GM12878 (cell line): ENCODE data around the gene TMBIM6. TPM values are rescaled to one million over a fixed set of nuclear protein-coding genes. Genes with fewer than 3 reads are reported as not detected.
A peak's percentile ranks its signal among the peaks of the same experiment; 100 is the strongest.

Source experiments
- BCL11A ChIP-seq: IDR thresholded peaks from 2 replicates; pipeline ENCODE4 v1.6.1; 2011; ENCODE audit warnings: low read depth, low read length
- BRCA1 ChIP-seq: IDR thresholded peaks from 2 replicates; pipeline ENCODE4 v1.6.1; 2011; ENCODE audit warnings: low read depth, low read length, improper control_type of control experiment
- CREM ChIP-seq: IDR thresholded peaks from 2 replicates; pipeline ENCODE4 v1.6.1; 2014; ENCODE audit warnings: antibody characterized with exemption, low read depth
- DPF2 ChIP-seq: fragments of 450-650 bp; IDR thresholded peaks from 2 replicates; pipeline ENCODE4 v1.6.1; 2017; ENCODE audit warnings: mild to moderate bottlenecking
- EED ChIP-seq: sonication (generic); IDR thresholded peaks from 2 replicates; pipeline ENCODE4 v1.6.1; 2016; ENCODE audit warnings: antibody characterized with exemption, low read depth
- FOXM1 ChIP-seq: IDR thresholded peaks from 2 replicates; pipeline ENCODE4 v1.6.1; 2012; ENCODE audit warnings: low read depth, mild to moderate bottlenecking, inconsistent platforms, low read length, moderate library complexity
- HDAC6 ChIP-seq: fragments of 200-600 bp; sonication (generic); IDR thresholded peaks from one replicate; pipeline ENCODE4 v1.8.0; 2017; ENCODE audit warnings: antibody characterized with exemption; ENCODE audit not compliant: unreplicated experiment
- MEF2A ChIP-seq: IDR thresholded peaks from 2 replicates; pipeline ENCODE4 v1.6.1; 2011; ENCODE audit warnings: low read depth, mild to moderate bottlenecking, low read length, moderate library complexity; ENCODE audit not compliant: insufficient read depth
- MLLT1 ChIP-seq: fragments of 450-650 bp; IDR thresholded peaks from 2 replicates; pipeline ENCODE4 v1.6.1; 2016; ENCODE audit warnings: mild to moderate bottlenecking
- NFIC ChIP-seq: IDR thresholded peaks from 2 replicates; pipeline ENCODE4 v1.6.1; 2012; ENCODE audit warnings: low read depth, mild to moderate bottlenecking, inconsistent platforms, low read length, moderate library complexity
- NFXL1 ChIP-seq: fragments of 450-650 bp; IDR thresholded peaks from 2 replicates; pipeline ENCODE4 v1.6.1; 2017; ENCODE audit warnings: antibody characterized with exemption, mild to moderate bottlenecking, borderline replicate concordance
- PAX8 ChIP-seq: fragments of 450-650 bp; IDR thresholded peaks from 2 replicates; pipeline ENCODE4 v1.6.1; 2017; ENCODE audit warnings: mild to moderate bottlenecking, moderate library complexity
- REST ChIP-seq: IDR thresholded peaks from 2 replicates; pipeline ENCODE4 v1.6.1; 2012; ENCODE audit warnings: mild to moderate bottlenecking, low read depth, low read length
- SIX5 ChIP-seq: IDR thresholded peaks from 2 replicates; pipeline ENCODE4 v1.6.1; 2011; ENCODE audit warnings: mild to moderate bottlenecking, low read depth, low read length, moderate library complexity; ENCODE audit not compliant: severe bottlenecking
- SMAD1 ChIP-seq: fragments of 450-650 bp; IDR thresholded peaks from 2 replicates; pipeline ENCODE4 v1.6.1; 2018; ENCODE audit warnings: mild to moderate bottlenecking, low read depth; ENCODE audit not compliant: partially characterized antibody
- SP1 ChIP-seq: IDR thresholded peaks from one replicate; pipeline ENCODE4 v1.6.1; 2011; ENCODE audit warnings: low read depth, low read length
- SREBF2 ChIP-seq: IDR thresholded peaks from 2 replicates; pipeline ENCODE4 v1.6.1; 2012; ENCODE audit warnings: mild to moderate bottlenecking, low read length
- STAT1 ChIP-seq: fragments of 450-650 bp; conservative IDR thresholded peaks from 2 replicates; pipeline ENCODE4 v1.6.1; 2014; ENCODE audit warnings: antibody characterized with exemption, mild to moderate bottlenecking
- STAT3 ChIP-seq: IDR thresholded peaks from 2 replicates; pipeline ENCODE4 v1.6.1; 2011; ENCODE audit warnings: low read depth, low read length, improper control_type of control experiment
- TCF3 ChIP-seq: IDR thresholded peaks from 2 replicates; pipeline ENCODE4 v1.6.1; 2012; ENCODE audit warnings: low read depth, mild to moderate bottlenecking, low read length, borderline replicate concordance; ENCODE audit not compliant: insufficient read depth
- USF1 ChIP-seq: IDR thresholded peaks from 2 replicates; pipeline ENCODE4 v1.6.1; 2011; ENCODE audit warnings: borderline replicate concordance, low read depth, mild to moderate bottlenecking, moderate library complexity, mixed read lengths, low read length; ENCODE audit not compliant: insufficient read depth; ENCODE audit errors: extremely low read length
- ZSCAN29 ChIP-seq: fragments of 450-650 bp; IDR thresholded peaks from 2 replicates; pipeline ENCODE4 v1.6.1; 2017; ENCODE audit warnings: mild to moderate bottlenecking, moderate library complexity
- ZZZ3 ChIP-seq: IDR thresholded peaks from 2 replicates; pipeline ENCODE4 v1.6.1; 2011; ENCODE audit warnings: low read depth; ENCODE audit not compliant: control insufficient read depth, insufficient read length
- polyA plus RNA-seq, 11 experiments: library from polyadenylated mRNA; depleted of rRNA in 4 of 11; unstranded in 6 of 11; stranded (reverse) in 5 of 11; fragments of >200 nt; fragmentation: Nextera tagmentation in 4 of 11; fragmentation: Illumina TruSeq in 1 of 11; extraction: Ambion mirVana in 4 of 11; extraction: Trizol in 1 of 11; gene quantifications; 1 replicate in 1 of 11; 2 replicates in 10 of 11; pipeline versions ENCODE4 v1.2.1 to v1.2.3, GENCODE V29; 2011 to 2016; ENCODE audit warnings: inconsistent platforms in 2 of 11, missing spikeins in 2 of 11, low read depth in 1 of 11
- total RNA-seq, 4 experiments: library from RNA; depleted of rRNA in 3 of 4; stranded (reverse); fragments of >200 nt in 3 of 4; fragmentation: Illumina TruSeq in 1 of 4; extraction: Trizol in 1 of 4; gene quantifications; 2 replicates each; pipeline versions ENCODE4 v1.2.1 to v1.2.3, GENCODE V29; 2013 to 2021

The TMBIM6 gene
- total and polyA plus RNA-seq, 10 of the 15 experiments (the other 5 are each of a cell fraction or from before 2014, with no cell fraction given) = 224 to 1,192 (median 379) TPM

- no peak; the same call in 1 of the 2 replicates for TF ChIP-seq EED
- TF ChIP-seq ZSCAN29 = no peak
- no peak for TF ChIP-seq SP1
- no peak for TF ChIP-seq ZZZ3
- no peak for TF ChIP-seq MEF2A
- no peak for TF ChIP-seq BCL11A
- TF ChIP-seq NFIC = peak; percentile 29; the same call in 1 of the 2 replicates
- TF ChIP-seq SIX5 = no peak
- no peak for TF ChIP-seq SREBF2
- TF ChIP-seq USF1 = no peak
- peak; percentile 36; the same call in 1 of the 2 replicates for TF ChIP-seq CREM
- TF ChIP-seq BRCA1 = no peak
- TF ChIP-seq STAT1 = no peak
- TF ChIP-seq PAX8 = no peak
- TF ChIP-seq MLLT1 = no peak
- TF ChIP-seq FOXM1 = no peak; the same call in 1 of the 2 replicates
- TF ChIP-seq TCF3 = no peak
- no peak for TF ChIP-seq NFXL1
- TF ChIP-seq STAT3 = no peak
- no peak for TF ChIP-seq REST
- TF ChIP-seq SMAD1 = no peak
- no peak; the same call in 1 of the 2 replicates for TF ChIP-seq DPF2
- TF ChIP-seq HDAC6 = no peak
Observed at GRCh38 chr12:49703647-49704137, 37.7 kb upstream of the TMBIM6 start (continued).
